Liver (tissue), 3 donors: Measurements from ENCODE around the gene PER1.

ENCODE experiments used
- CTCF ChIP-seq: fragments of 150-350 bp; IDR thresholded peaks from 2 replicates; pipeline ENCODE4 v1.5.1; 2017; ENCODE audit warnings: improper control_type of control experiment, low read depth, low read length; ENCODE audit not compliant: missing input control
- FOXA1 ChIP-seq: IDR thresholded peaks from 2 replicates; pipeline ENCODE4 v1.6.1; 2016; ENCODE audit warnings: antibody characterized with exemption
- FOXA2 ChIP-seq: IDR thresholded peaks from 2 replicates; pipeline ENCODE4 v1.6.1; 2016; ENCODE audit warnings: antibody characterized with exemption
- GABPA ChIP-seq, 2 donors: IDR thresholded peaks in 1 of 2; conservative IDR thresholded peaks in 1 of 2; 2 replicates each; pipeline ENCODE4 v1.6.1; 2016; ENCODE audit warnings: antibody characterized with exemption in 2 of 2, mild to moderate bottlenecking in 1 of 2, moderate library complexity in 1 of 2
- JUND ChIP-seq, 2 donors: IDR thresholded peaks; 2 replicates each; pipeline ENCODE4 v1.6.1; 2016; ENCODE audit warnings: antibody characterized with exemption in 2 of 2
- NR2F2 ChIP-seq: IDR thresholded peaks from 2 replicates; pipeline ENCODE4 v1.6.1; 2016; ENCODE audit warnings: antibody characterized with exemption
- RAD21 ChIP-seq, 2 donors: IDR thresholded peaks; 2 replicates each; pipeline ENCODE4 v1.6.1; 2016; ENCODE audit warnings: antibody characterized with exemption in 2 of 2, mild to moderate bottlenecking in 2 of 2
- REST ChIP-seq: IDR thresholded peaks from 2 replicates; pipeline ENCODE4 v1.6.1; 2016; ENCODE audit warnings: antibody characterized with exemption, mild to moderate bottlenecking
- RXRA ChIP-seq, 2 donors: IDR thresholded peaks; 2 replicates each; pipeline ENCODE4 v1.6.1; 2017 to 2018; ENCODE audit warnings: antibody characterized with exemption in 2 of 2, mild to moderate bottlenecking in 1 of 2
- TAF1 ChIP-seq: conservative IDR thresholded peaks from 2 replicates; pipeline ENCODE4 v1.6.1; 2016; ENCODE audit warnings: antibody characterized with exemption, mild to moderate bottlenecking
- YY1 ChIP-seq: IDR thresholded peaks from 2 replicates; pipeline ENCODE4 v1.6.1; 2016; ENCODE audit warnings: antibody characterized with exemption, mild to moderate bottlenecking
- TF ChIP-seq, protein P1 (sequence below): IDR thresholded peaks from 2 replicates; pipeline ENCODE4 v1.6.1; 2016; ENCODE audit warnings: antibody characterized with exemption
- TF ChIP-seq, protein P2 (sequence below): IDR thresholded peaks from 2 replicates; pipeline ENCODE4 v1.6.1; 2016; ENCODE audit warnings: antibody characterized with exemption
- donor health status: healthy.
- donor health status: healthy.

GRCh38 chr17:8126491-8127066 lies 25.6 kb downstream of the PER1 start:
- TF ChIP-seq, protein P1, sequence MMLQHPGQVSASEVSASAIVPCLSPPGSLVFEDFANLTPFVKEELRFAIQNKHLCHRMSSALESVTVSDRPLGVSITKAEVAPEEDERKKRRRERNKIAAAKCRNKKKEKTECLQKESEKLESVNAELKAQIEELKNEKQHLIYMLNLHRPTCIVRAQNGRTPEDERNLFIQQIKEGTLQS, result no peak
- TF ChIP-seq, protein P2, sequence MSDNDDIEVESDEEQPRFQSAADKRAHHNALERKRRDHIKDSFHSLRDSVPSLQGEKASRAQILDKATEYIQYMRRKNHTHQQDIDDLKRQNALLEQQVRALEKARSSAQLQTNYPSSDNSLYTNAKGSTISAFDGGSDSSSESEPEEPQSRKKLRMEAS, result no peak
- TF ChIP-seq CTCF (no peak), JUND (IDR thresholded peaks at IDR 0.05) (no peak), REST (no peak), TAF1 (no peak), FOXA1 (no peak), FOXA2 (no peak), RXRA (IDR thresholded peaks at IDR 0.05) (no peak), NR2F2 (no peak), YY1 (no peak), RAD21 (IDR thresholded peaks at IDR 0.05) (no peak), GABPA (IDR thresholded peaks at IDR 0.05 in 1 of 2, conservative IDR thresholded peaks at IDR 0.05 in 1 of 2) (no peak)
